Pancreas (tissue), 10 donors: ENCODE measurements around the gene AP1M1. TPM values are rescaled to one million over a fixed set of nuclear protein-coding genes. Genes with fewer than 3 reads are reported as not detected.

Source experiments
- ATAC-seq, 4 donors: fragments of 200-7000 bp; cut with Tn5 transposase; one replicate each; pipeline versions ENCODE4 v1.8.0 to v1.9.1; 2020; ENCODE audit warnings: mild to moderate bottlenecking in 4 of 4, moderate library complexity in 4 of 4
- DNase-seq, 6 donors: peaks; one replicate each; pipeline ENCODE4 v3.0.0-alpha.2; 2020
- FAIRE-seq: peaks from 2 replicates; lab custom pipeline; 2012; peaks lifted over from hg19 to GRCh38; lab: Jason Lieb, UNC
- H3K27ac ChIP-seq, 4 donors: fragments of 200-600 bp; sonication (generic); 1 replicate in 3 of 4; 2 replicates in 1 of 4; pipeline versions ENCODE4 v1.5.0 to v1.8.0; 2020
- H3K27me3 ChIP-seq, 4 donors: fragments of 200-600 bp; one replicate each; pipeline ENCODE4 v1.8.0; 2021
- H3K36me3 ChIP-seq, 3 donors: fragments of 200-600 bp; sonication (generic) in 1 of 3; one replicate each; pipeline versions ENCODE4 v1.5.0 to v1.8.0; 2020 to 2021
- H3K4me1 ChIP-seq, 3 donors: fragments of 200-600 bp; one replicate each; pipeline ENCODE4 v1.8.0; 2021
- H3K4me3 ChIP-seq, 4 donors: fragments of 200-600 bp; sonication (generic) in 2 of 4; one replicate each; pipeline versions ENCODE4 v1.5.0 to v1.8.0; 2020 to 2021
- H3K9me3 ChIP-seq, 4 donors: fragments of 200-600 bp; one replicate each; pipeline ENCODE4 v1.8.0; 2021
- WGBS, 2 donors: extraction: QIAGEN DNeasy Blood & Tissue Kit; methylation state at CpG; one replicate each; pipeline ENCODE4 v1.1.7; 2013; 5-methylcytosine and 5-hydroxymethylcytosine counted together
- intact Hi-C, 3 donors: fragments of 100-400 bp; cut with DNase I; formaldehyde crosslinking; loops; one replicate each; pipeline versions ENCODE4 v1.11.1 to v1.14.2; 2022
- polyA plus RNA-seq, 2 donors: library from polyadenylated mRNA; stranded (reverse); fragments of 200-250 nt; gene quantifications; one replicate each; pipeline ENCODE4 v1.2.3, GENCODE V29; 2013
- total RNA-seq, 6 donors: library from RNA; stranded (reverse); fragmentation: NEBNext Ultra II Directional in 4 of 6; extraction: Animal tissue kit (Norgen Biotek cat#: 25700) in 4 of 6; gene quantifications; one replicate each; pipeline versions ENCODE4 v1.2.1 to v1.2.4, GENCODE V29; 2021 to 2023
- TF ChIP-seq, protein P1 (sequence below), 4 donors: fragments of 200-600 bp; sonication (generic) in 3 of 4; IDR thresholded peaks; one replicate each; pipeline versions ENCODE4 v1.5.0 to v1.8.0; 2021; ENCODE audit warnings: antibody characterized with exemption in 4 of 4
- donor health status: healthy with polysubstance abuse.
- donor health status: DM: no; HTN: no; CAD: no; lungs with moderate emphysema.
- donor health status: DM: no; HTN: no; CAD: no.
- donor health status: control.
- donor health status: control.
- donor health status: Bipolar disorder and iron deficiency.
- donor health status: DM: yes; HTN: yes; CAD: no.
- donor health status: DM: no; HTN: no; CAD: no.
- donor health status: DM: no; HTN: no; CAD: no.
- donor health status: DM: yes; HTN: yes; CAD: no.

AP1M1 gene
- total and polyA plus RNA-seq, 8 donors = 12.4 to 25.7 (median 20.5) TPM

- DNase-seq (no peak), FAIRE-seq (no peak), ATAC-seq (no peak)
- H3K27me3 ChIP-seq = no peaks in the 10 kb centered on the region
- H3K9me3 ChIP-seq = no peaks in the 10 kb centered on the region
- peaks cover 0 to 29% (median 7%) of the 10 kb centered on the region in 3 donors for H3K36me3 ChIP-seq
- intact Hi-C loops = no loop called here
- H3K27ac ChIP-seq = no peak overlapping the region
- TF ChIP-seq, protein P1, sequence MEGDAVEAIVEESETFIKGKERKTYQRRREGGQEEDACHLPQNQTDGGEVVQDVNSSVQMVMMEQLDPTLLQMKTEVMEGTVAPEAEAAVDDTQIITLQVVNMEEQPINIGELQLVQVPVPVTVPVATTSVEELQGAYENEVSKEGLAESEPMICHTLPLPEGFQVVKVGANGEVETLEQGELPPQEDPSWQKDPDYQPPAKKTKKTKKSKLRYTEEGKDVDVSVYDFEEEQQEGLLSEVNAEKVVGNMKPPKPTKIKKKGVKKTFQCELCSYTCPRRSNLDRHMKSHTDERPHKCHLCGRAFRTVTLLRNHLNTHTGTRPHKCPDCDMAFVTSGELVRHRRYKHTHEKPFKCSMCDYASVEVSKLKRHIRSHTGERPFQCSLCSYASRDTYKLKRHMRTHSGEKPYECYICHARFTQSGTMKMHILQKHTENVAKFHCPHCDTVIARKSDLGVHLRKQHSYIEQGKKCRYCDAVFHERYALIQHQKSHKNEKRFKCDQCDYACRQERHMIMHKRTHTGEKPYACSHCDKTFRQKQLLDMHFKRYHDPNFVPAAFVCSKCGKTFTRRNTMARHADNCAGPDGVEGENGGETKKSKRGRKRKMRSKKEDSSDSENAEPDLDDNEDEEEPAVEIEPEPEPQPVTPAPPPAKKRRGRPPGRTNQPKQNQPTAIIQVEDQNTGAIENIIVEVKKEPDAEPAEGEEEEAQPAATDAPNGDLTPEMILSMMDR (IDR thresholded peaks at IDR 0.05) = no peak
- peaks cover 0 to 9% (median 9%) of the 10 kb centered on the region in 3 donors for H3K4me1 ChIP-seq
- H3K4me3 ChIP-seq = no peak overlapping the region
- WGBS, 2 donors = 86 to 88% methylated on average over 6 of the region's 6 CpGs
Measured at GRCh38 chr19:16190198-16190597, 7.5 kb upstream of the AP1M1 start.

DNA sequence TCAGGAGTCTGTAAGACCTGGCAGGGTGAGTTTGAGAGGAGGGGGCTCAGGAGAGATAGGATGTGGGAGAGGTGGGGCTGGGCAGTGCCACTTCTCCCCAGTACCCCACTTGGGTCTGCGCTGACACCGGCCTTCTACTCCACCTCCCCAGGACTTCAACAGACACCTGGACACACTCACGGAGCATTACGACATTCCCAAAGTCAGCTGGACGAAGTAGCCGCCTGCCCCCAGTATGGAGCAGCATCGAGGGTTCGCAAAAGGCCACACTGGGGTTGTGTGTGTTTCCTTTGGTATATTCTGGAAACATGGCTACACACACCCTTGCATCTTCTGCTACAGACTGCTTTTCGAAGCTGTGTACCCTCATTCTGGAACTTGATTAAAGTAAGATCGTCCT is 7.0 kb upstream of the AP1M1 start:
- Histone ChIP-seq H3K4me3 (no peak overlapping the region), H3K4me1 (peaks cover 0 to 9% (median 9%) of the 10 kb centered on the region in 3 donors), H3K27me3 (no peaks in the 10 kb centered on the region), H3K36me3 (peaks cover 0 to 29% (median 7%) of the 10 kb centered on the region in 3 donors), H3K27ac (no peak overlapping the region), H3K9me3 (no peaks in the 10 kb centered on the region)
- ATAC-seq (no peak), FAIRE-seq (no peak), DNase-seq (no peak)
- TF ChIP-seq, protein P1 (IDR thresholded peaks at IDR 0.05) = no peak
- 93 to 94% methylated on average over 9 to 10 of the region's 10 CpGs for WGBS, 2 donors
- intact Hi-C loops = no loop called here

DNA sequence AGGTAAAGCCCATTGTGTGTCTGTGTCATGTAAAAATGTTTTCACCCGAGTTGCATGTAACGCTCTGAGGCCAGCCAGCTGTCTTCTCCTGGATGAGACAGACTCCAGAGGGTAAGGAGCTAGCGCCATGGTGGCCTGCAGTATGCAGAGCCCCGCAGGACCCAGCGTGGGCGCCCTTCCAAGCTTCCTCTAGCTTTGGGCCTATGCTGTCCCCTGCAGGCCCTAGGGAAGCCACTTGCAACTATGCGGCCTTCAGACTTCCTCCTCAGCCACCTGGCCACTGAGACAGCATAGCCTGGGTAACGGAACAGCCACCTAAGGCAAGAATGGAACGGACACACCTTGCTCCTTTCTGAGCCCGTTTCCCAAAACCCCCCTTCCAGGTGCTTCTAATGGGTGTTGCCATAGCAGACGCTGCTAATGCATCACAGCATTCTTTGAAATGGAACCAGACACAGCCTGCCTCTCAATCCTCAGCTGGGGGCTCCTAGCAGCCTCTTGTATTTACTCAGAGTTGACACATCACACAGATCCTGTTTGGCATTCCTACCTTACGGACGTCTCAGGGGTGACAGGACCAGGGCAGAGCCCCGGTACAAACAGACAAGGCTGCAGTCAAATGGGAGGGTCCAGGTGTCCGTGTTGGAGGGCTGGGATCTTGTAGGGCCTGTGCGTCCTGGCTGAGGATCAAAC is 6.3 kb upstream of the AP1M1 start:
- Histone ChIP-seq H3K36me3 (peaks cover 0 to 29% (median 7%) of the 10 kb centered on the region in 3 donors), H3K4me3 (no peak overlapping the region), H3K4me1 (peaks cover 0 to 5% (median 5%) of the 10 kb centered on the region in 3 donors), H3K9me3 (no peaks in the 10 kb centered on the region), H3K27ac (no peak overlapping the region), H3K27me3 (no peaks in the 10 kb centered on the region)
- FAIRE-seq (no peak), DNase-seq (peak in 1 of 6 donors; percentile 45), ATAC-seq (no peak)
- intact Hi-C loops = no loop called here
- WGBS, 2 donors = 76 to 77% methylated on average over 16 of the region's 16 CpGs
- TF ChIP-seq, protein P1 (IDR thresholded peaks at IDR 0.05) = no peak

GRCh38 chr19:16193466-16193865 is 4.2 kb upstream of the AP1M1 start:
- H3K4me1 ChIP-seq = peaks cover 0 to 6% (median 6%) of the 10 kb centered on the region in 3 donors
- no peak overlapping the region for H3K27ac ChIP-seq
- no peaks in the 10 kb centered on the region for H3K9me3 ChIP-seq
- ATAC-seq (no peak), DNase-seq (no peak), FAIRE-seq (no peak)
- intact Hi-C loops = no loop called here
- TF ChIP-seq, protein P1 (IDR thresholded peaks at IDR 0.05) = no peak
- H3K4me3 ChIP-seq = no peak overlapping the region
- peaks cover 0 to 29% (median 7%) of the 10 kb centered on the region in 3 donors for H3K36me3 ChIP-seq
- no peaks in the 10 kb centered on the region for H3K27me3 ChIP-seq
- 93 to 98% methylated on average over 10 of the region's 10 CpGs for WGBS, 2 donors

DNA sequence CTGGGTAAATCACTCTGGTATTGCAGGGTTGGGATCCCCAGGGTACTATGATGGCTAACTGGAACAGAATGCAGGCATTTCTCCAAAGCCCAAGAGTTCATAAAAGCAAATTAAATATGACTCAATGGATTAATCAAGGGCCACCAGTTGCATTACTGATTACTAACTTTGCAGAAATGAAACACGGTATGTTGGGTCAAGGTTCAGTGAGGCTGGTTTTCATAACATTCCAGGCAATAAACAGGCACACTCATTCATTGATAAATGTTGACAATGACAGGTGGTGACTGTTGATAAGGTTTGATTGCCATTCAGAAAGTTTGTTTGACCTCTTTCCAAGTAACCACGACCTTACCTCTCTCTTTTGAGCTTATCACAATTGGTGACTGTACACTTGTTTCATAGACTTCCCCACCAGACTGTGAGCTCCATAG is 506 bp upstream of the AP1M1 start:
- FAIRE-seq (no peak), DNase-seq (no peak)

More for the DNA sequence above, 506 bp upstream of the AP1M1 start:
- WGBS, 2 donors = 5 to 10% methylated on average over 2 of the region's 2 CpGs
- Histone ChIP-seq H3K36me3 (peaks cover 0 to 3% (median 0%) of the 10 kb centered on the region in 3 donors), H3K4me1 (peaks cover 3 to 10% (median 6%) of the 10 kb centered on the region in 3 donors), H3K4me3 (peak overlapping the region; percentile 60 to 100 (median 78)), H3K27me3 (no peaks in the 10 kb centered on the region), H3K9me3 (no peaks in the 10 kb centered on the region), H3K27ac (peak overlapping the region in 3 of 4 donors; percentile 48 to 59 (median 52))
- peak in 3 of 4 donors; percentile 4 to 20 (median 6) for ATAC-seq
- TF ChIP-seq, protein P1 (IDR thresholded peaks at IDR 0.05) = no peak
- intact Hi-C loops = no loop called here
